HepG2 (cell line): ENCODE data around the gene PIGN. TPM values are rescaled to one million over a fixed set of nuclear protein-coding genes. Genes with fewer than 3 reads are reported as not detected.
A peak's percentile ranks its signal among the peaks of the same experiment; 100 is the strongest.

Experiments used
- ATAC-seq: fragments of 200-7000 bp; cut with Tn5 transposase; 3 replicates; pipeline ENCODE4 v1.9.1; 2020; ENCODE audit warnings: mild to moderate bottlenecking, moderate library complexity
- BruUV-seq: library from RNA; stranded (reverse); fragments of 400-500 nt; replicated peaks from 2 replicates; lab custom pipeline; 2021; lab: Mats Ljungman, UMichigan
- CTCF ChIA-PET: fragments of 300-600 bp; formaldehyde crosslinking; extraction: SDS; loops from one replicate; lab custom pipeline; 2021; ENCODE audit warnings: low total read pairs, inconsistent platforms, low intra/inter-chr PET ratio; lab: Yijun Ruan, JAX
- POLR2A ChIA-PET: fragments of 350-600 bp; sonication (Branson Sonifier 250); formaldehyde crosslinking; loops from one replicate; lab custom pipeline; 2020; ENCODE audit warnings: antibody characterized with exemption, inconsistent platforms; lab: Yijun Ruan, JAX
- DNase-seq: peaks from one replicate; pipeline ENCODE4 v3.0.0-alpha.2; 2015; ENCODE audit warnings: low spot score
- FAIRE-seq: peaks from 3 replicates; lab custom pipeline; 2011; peaks lifted over from hg19 to GRCh38; lab: Jason Lieb, UNC
- H2AFZ ChIP-seq: one replicate; pipeline ENCODE4 v1.6.1; 2011; ENCODE audit warnings: low read length, inconsistent platforms
- H3K27ac ChIP-seq: fragments of 300-600 bp; 3 replicates; pipeline ENCODE4 v1.8.0; 2011; ENCODE audit warnings: mixed run types, mild to moderate bottlenecking, mixed read lengths, low read length, inconsistent platforms; ENCODE audit not compliant: insufficient read depth; ENCODE audit errors: extremely low read length
- H3K27me3 ChIP-seq, 2 experiments: fragments of 200-600 bp in 1 of 2; 2 replicates in 1 of 2; 3 replicates in 1 of 2; pipeline versions ENCODE4 v1.6.0 to v1.8.0; 2011; ENCODE audit warnings: low read length in 2 of 2, mild to moderate bottlenecking in 2 of 2, moderate library complexity in 2 of 2, inconsistent platforms in 1 of 2; ENCODE audit not compliant: insufficient read depth in 2 of 2, control insufficient read depth in 1 of 2
- H3K36me3 ChIP-seq, 2 experiments: fragments of 200-600 bp in 1 of 2; replicated peaks in 1 of 2; 2 replicates in 1 of 2; 3 replicates in 1 of 2; pipeline versions ENCODE4 v1.5.1 to v1.8.0; 2011; ENCODE audit warnings: low read length in 2 of 2, inconsistent platforms in 1 of 2; ENCODE audit not compliant: insufficient read depth in 2 of 2, control insufficient read depth in 1 of 2
- H3K4me1 ChIP-seq: 2 replicates; pipeline ENCODE4 v1.5.1; 2012; ENCODE audit warnings: low read length, inconsistent platforms; ENCODE audit not compliant: insufficient read depth
- H3K4me2 ChIP-seq: 2 replicates; pipeline ENCODE4 v1.6.0; 2011; ENCODE audit warnings: low read depth, low read length, inconsistent platforms
- H3K4me3 ChIP-seq, 3 experiments: fragments of 200-600 bp in 1 of 3; sonication (generic), shearing (Covaris generic) in 1 of 3; replicated peaks in 1 of 3; 2 replicates each; pipeline ENCODE4 v1.5.1; 2011 to 2016; ENCODE audit warnings: low read length in 3 of 3, inconsistent platforms in 2 of 3, low read depth in 2 of 3, mild to moderate bottlenecking in 2 of 3, control low read depth in 1 of 3, mixed read lengths in 1 of 3; ENCODE audit not compliant: insufficient read depth in 1 of 3
- H3K79me2 ChIP-seq: one replicate; pipeline ENCODE4 v1.6.1; 2011; ENCODE audit warnings: low read length, inconsistent platforms; ENCODE audit not compliant: insufficient read depth
- H3K9ac ChIP-seq: 2 replicates; pipeline ENCODE4 v1.6.0; 2011; ENCODE audit warnings: mild to moderate bottlenecking, low read depth, low read length, inconsistent platforms; ENCODE audit not compliant: insufficient read depth
- H3K9me3 ChIP-seq: 2 replicates; pipeline ENCODE4 v1.5.1; 2012; ENCODE audit warnings: mild to moderate bottlenecking, low read length
- H4K20me1 ChIP-seq: 2 replicates; pipeline ENCODE4 v1.6.0; 2011; ENCODE audit warnings: inconsistent platforms, mild to moderate bottlenecking, low read length, moderate library complexity; ENCODE audit not compliant: insufficient read depth
- ARHGAP35 ChIP-seq: sonication (generic); formaldehyde crosslinking; IDR thresholded peaks from 2 replicates; pipeline ENCODE4 v1.9.0; 2022; ENCODE audit warnings: mild to moderate bottlenecking, inconsistent platforms, moderate library complexity, missing genetic modification reagents, borderline replicate concordance
- CC2D1A ChIP-seq: sonication (generic); formaldehyde crosslinking; IDR thresholded peaks from 2 replicates; pipeline ENCODE4 v1.8.1; 2023; ENCODE audit warnings: mild to moderate bottlenecking, missing genetic modification reagents
- CEBPG ChIP-seq: IDR thresholded peaks from 2 replicates; pipeline ENCODE4 v1.6.1; 2016
- EP300 ChIP-seq, 3 experiments: sonication (generic) in 1 of 3; formaldehyde crosslinking in 1 of 3; IDR thresholded peaks; 2 replicates each; pipeline versions ENCODE4 v1.5.1 to v1.6.1; 2011 to 2020; ENCODE audit warnings: low read depth in 2 of 3, low read length in 2 of 3, borderline replicate concordance in 1 of 3, improper control_type of control experiment in 1 of 3, mild to moderate bottlenecking in 1 of 3, missing genetic modification reagents in 1 of 3, moderate library complexity in 1 of 3
- FOXA3 ChIP-seq: IDR thresholded peaks from 2 replicates; pipeline ENCODE4 v1.6.1; 2016; ENCODE audit warnings: missing genetic modification reagents, missing compliant biosample characterization
- FOXJ3 ChIP-seq: sonication (generic); formaldehyde crosslinking; IDR thresholded peaks from 2 replicates; pipeline ENCODE4 v1.4.0; 2020; ENCODE audit warnings: missing genetic modification reagents, mild to moderate bottlenecking, borderline replicate concordance
- FOXP1 ChIP-seq, 2 experiments: fragments of 450-650 bp in 1 of 2; IDR thresholded peaks; 2 replicates each; pipeline ENCODE4 v1.6.1; 2017 to 2018; ENCODE audit warnings: antibody characterized with exemption in 1 of 2
- GATAD2A ChIP-seq: IDR thresholded peaks from 2 replicates; pipeline ENCODE4 v1.6.1; 2016
- HNF4A ChIP-seq: sonication (generic); formaldehyde crosslinking; IDR thresholded peaks from 2 replicates; pipeline ENCODE4 v1.4.0; 2020; ENCODE audit warnings: missing genetic modification reagents
- HNF4G ChIP-seq, 2 experiments: sonication (generic) in 1 of 2; formaldehyde crosslinking in 1 of 2; IDR thresholded peaks; 2 replicates each; pipeline versions ENCODE4 v1.4.0 to v1.6.1; 2011 to 2020; ENCODE audit warnings: borderline replicate concordance in 2 of 2, low read depth in 2 of 2, mild to moderate bottlenecking in 2 of 2, low read length in 1 of 2, missing genetic modification reagents in 1 of 2, moderate library complexity in 1 of 2
- HOMEZ ChIP-seq: IDR thresholded peaks from 2 replicates; pipeline ENCODE4 v1.6.1; 2016; ENCODE audit warnings: low read depth
- MAZ ChIP-seq, 2 experiments: sonication (generic) in 1 of 2; formaldehyde crosslinking in 1 of 2; IDR thresholded peaks; 2 replicates each; pipeline versions ENCODE4 v1.5.0 to v1.6.1; 2012 to 2020; ENCODE audit warnings: low read depth in 2 of 2, mild to moderate bottlenecking in 2 of 2, borderline replicate concordance in 1 of 2, improper control_type of control experiment in 1 of 2, low read length in 1 of 2, missing genetic modification reagents in 1 of 2, moderate library complexity in 1 of 2
- POGZ ChIP-seq: sonication (generic); formaldehyde crosslinking; IDR thresholded peaks from 2 replicates; pipeline ENCODE4 v1.4.0; 2020; ENCODE audit warnings: mild to moderate bottlenecking, missing genetic modification reagents
- RARA ChIP-seq: IDR thresholded peaks from 2 replicates; pipeline ENCODE4 v1.6.1; 2016; ENCODE audit warnings: missing genetic modification reagents, missing compliant biosample characterization
- USF2 ChIP-seq, 2 experiments: sonication (generic) in 1 of 2; formaldehyde crosslinking in 1 of 2; IDR thresholded peaks; 2 replicates each; pipeline versions ENCODE4 v1.5.1 to v1.6.1; 2011 to 2020; ENCODE audit warnings: borderline replicate concordance in 1 of 2, low read depth in 1 of 2, low read length in 1 of 2, mild to moderate bottlenecking in 1 of 2, missing genetic modification reagents in 1 of 2, moderate library complexity in 1 of 2
- ZNF800 ChIP-seq: sonication (generic); formaldehyde crosslinking; IDR thresholded peaks from 2 replicates; pipeline ENCODE4 v1.4.0; 2020; ENCODE audit warnings: missing genetic modification reagents
- WGBS: methylation state at CpG from one replicate; pipeline ENCODE4 v1.1.6; 2017; ENCODE audit warnings: low lambda C conversion rate; 5-methylcytosine and 5-hydroxymethylcytosine counted together
- in situ Hi-C: cut with HindIII; loops from 2 replicates; pipeline ENCODE4 v1.10.0; 2017; ENCODE audit warnings: low pct_unique_long_range_greater_than_20kb; ENCODE audit not compliant: extremely low pct_ligation_motif_present
- intact Hi-C: fragments of 100-400 bp; cut with micrococcal nuclease; formaldehyde crosslinking; loops from one replicate; pipeline ENCODE4 v1.10.0; 2022; ENCODE audit not compliant: unreplicated experiment
- polyA plus RNA-seq, 8 experiments: library from polyadenylated mRNA; depleted of rRNA in 3 of 8; stranded (reverse) in 7 of 8; unstranded in 1 of 8; fragments of >200 nt; fragmentation: Illumina TruSeq in 4 of 8; extraction: Trizol in 4 of 8; gene quantifications; 2 replicates each; pipeline versions ENCODE4 v1.2.1 to v1.2.3, GENCODE V29; 2011 to 2016; ENCODE audit warnings: low read depth in 4 of 8, missing spikeins in 1 of 8, mixed read lengths in 1 of 8; ENCODE audit not compliant: insufficient read depth in 1 of 8
- total RNA-seq, 5 experiments: library from RNA; depleted of rRNA; stranded (reverse); fragments of >200 nt; fragmentation: Illumina TruSeq; extraction: Trizol; gene quantifications; 2 replicates each; pipeline ENCODE4 v1.2.3, GENCODE V29; 2016; ENCODE audit warnings: low read depth in 1 of 5

Gene PIGN
- total and polyA plus RNA-seq, 2 of the 13 experiments (the other 11 are each of a cell fraction or from before 2014, with no cell fraction given): 15.5 to 33.6 TPM

- Histone ChIP-seq H3K27me3 (no peaks in the 10 kb centered on the region), H3K9ac (no peak overlapping the region), H3K4me2 (no peak overlapping the region; the same call in 1 of the 2 replicates), H4K20me1 (no peaks in the 10 kb centered on the region), H3K9me3 (no peaks in the 10 kb centered on the region), H3K4me1 (peaks cover 13% of the 10 kb centered on the region), H3K27ac (peak overlapping the region; percentile 23), H3K36me3 (no peaks in the 10 kb centered on the region), H3K79me2 (no peaks in the 10 kb centered on the region), H3K4me3 (no peak overlapping the region), H2AFZ (no peak overlapping the region)
- in situ Hi-C loops (no loop called here), intact Hi-C loops (no loop called here)
- DNase-seq (peak; percentile 67), ATAC-seq (peak; percentile 100), FAIRE-seq (peak; percentile 78)
- 57% methylated on average over 5 of the region's 5 CpGs for WGBS
- ChIA-PET CTCF (no interaction called here), POLR2A (no interaction called here)
- no TSS peak for BruUV-seq
- 0 out of 2 replicates have a peak, but pooled peaks have one; percentile 29 for TF ChIP-seq RARA (CRISPR knock-in tag)
- TF ChIP-seq FOXP1 (IDR thresholded peaks at IDR 0.05): no peak
- 0 out of 2 replicates have a peak, but pooled peaks have one; percentile 36 for TF ChIP-seq FOXP1 (CRISPR knock-in tag; IDR thresholded peaks at IDR 0.05)
- no peak for TF ChIP-seq ZNF800 (CRISPR knock-in tag)
- TF ChIP-seq CC2D1A: no peak
- TF ChIP-seq FOXA3 (CRISPR knock-in tag): peak; percentile 40
- TF ChIP-seq EP300 (IDR thresholded peaks at IDR 0.05; ENCODE audit: low read depth in 2 of 2, low read length in 2 of 2): peak in 1 of 2 experiments; percentile 29; a peak in 1 of 4 replicates
- TF ChIP-seq EP300 (CRISPR knock-in tag; IDR thresholded peaks at IDR 0.05; ENCODE audit: borderline replicate concordance): no peak
- TF ChIP-seq HNF4A (CRISPR knock-in tag): peak; percentile 80
- peak; percentile 61; the same call in 1 of the 2 replicates for TF ChIP-seq HOMEZ (CRISPR knock-in tag)
- 0 out of 2 replicates have a peak, but pooled peaks have one; percentile 31 for TF ChIP-seq FOXJ3 (CRISPR knock-in tag)
- TF ChIP-seq HNF4G (IDR thresholded peaks at IDR 0.05; ENCODE audit: borderline replicate concordance, low read depth, low read length): 0 out of 2 replicates have a peak, but pooled peaks have one; percentile 20
- TF ChIP-seq HNF4G (CRISPR knock-in tag; IDR thresholded peaks at IDR 0.05; ENCODE audit: borderline replicate concordance, low read depth): no peak
- TF ChIP-seq GATAD2A (CRISPR knock-in tag): no peak
- peak; percentile 62 for TF ChIP-seq CEBPG (CRISPR knock-in tag)
- no peak for TF ChIP-seq USF2 (IDR thresholded peaks at IDR 0.05; ENCODE audit: low read depth, low read length)
- TF ChIP-seq USF2 (CRISPR knock-in tag; IDR thresholded peaks at IDR 0.05; ENCODE audit: borderline replicate concordance): no peak
- peak; percentile 58; the same call in 1 of the 2 replicates for TF ChIP-seq POGZ
- TF ChIP-seq ARHGAP35 (CRISPR knock-in tag): no peak
- no peak for TF ChIP-seq MAZ (IDR thresholded peaks at IDR 0.05; ENCODE audit: borderline replicate concordance, low read depth, low read length)
- no peak for TF ChIP-seq MAZ (CRISPR knock-in tag; IDR thresholded peaks at IDR 0.05; ENCODE audit: low read depth)
Observed at GRCh38 chr18:62066102-62066818, 120.6 kb downstream of the PIGN start.
